Stimulated activated CD8-positive, alpha-beta memory T cell treated with anti-CD3 and anti-CD28 coated beads, Interleukin-7, amount 100 ng/mL, for 4 hours (primary cell): ENCODE measurements around the gene GPATCH4.
A peak's percentile ranks its signal among the peaks of the same experiment; 100 is the strongest.
"Not testable (repeated sequence)": the region's sequence is repeated elsewhere in the genome, so short reads cannot be mapped to it uniquely, and the experiment has no call there.

ENCODE experiments used
- DNase-seq, 2 donors: peaks; one replicate each; pipeline ENCODE4 v3.0.0-alpha.2; 2020; ENCODE audit warnings: low read depth in 2 of 2

Gene GPATCH4

DNA sequence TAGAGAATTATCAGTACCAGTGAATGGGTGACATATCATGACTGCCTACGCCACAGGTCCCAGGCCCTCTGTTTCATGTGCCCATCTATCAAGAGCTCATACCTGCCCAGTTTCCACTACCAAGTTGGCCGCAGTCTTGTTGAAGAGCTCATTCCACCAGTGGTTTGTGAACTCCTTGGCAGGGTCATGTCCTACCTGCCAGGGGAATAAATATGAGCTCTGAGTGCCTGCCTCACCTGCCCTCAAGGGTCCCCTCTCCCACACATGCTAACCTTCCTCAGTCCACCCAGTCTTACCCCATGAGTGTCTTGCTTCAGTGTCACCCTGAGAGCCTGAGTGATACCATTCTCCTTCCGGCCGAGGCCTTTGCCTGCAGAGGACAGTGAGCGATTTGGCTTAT is 3.2 kb downstream of the GPATCH4 start:
- no peak for DNase-seq

DNA sequence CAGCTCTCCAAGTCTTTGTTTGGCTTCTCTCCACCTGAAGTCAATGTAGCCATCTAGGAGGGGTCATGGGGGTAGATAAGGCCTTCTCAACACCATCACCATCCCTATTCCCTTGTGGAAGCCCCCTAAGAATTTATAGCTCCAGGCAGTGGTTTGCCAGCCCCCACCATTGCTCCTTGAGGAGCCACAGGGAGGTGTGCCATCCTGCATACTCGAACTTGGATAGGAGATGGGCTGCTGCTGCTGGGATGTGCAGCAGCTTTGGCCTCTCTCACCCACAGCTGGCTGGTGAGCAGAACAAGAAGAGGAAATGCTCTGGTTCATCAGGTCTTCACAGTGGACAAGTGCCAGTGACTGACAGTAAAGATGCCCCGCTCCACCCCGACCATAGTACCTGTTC is 4.9 kb downstream of the GPATCH4 start:
- DNase-seq: no peak

GRCh38 chr1:156595016-156595415 is 6.3 kb downstream of the GPATCH4 start:
- no peak for DNase-seq

DNA sequence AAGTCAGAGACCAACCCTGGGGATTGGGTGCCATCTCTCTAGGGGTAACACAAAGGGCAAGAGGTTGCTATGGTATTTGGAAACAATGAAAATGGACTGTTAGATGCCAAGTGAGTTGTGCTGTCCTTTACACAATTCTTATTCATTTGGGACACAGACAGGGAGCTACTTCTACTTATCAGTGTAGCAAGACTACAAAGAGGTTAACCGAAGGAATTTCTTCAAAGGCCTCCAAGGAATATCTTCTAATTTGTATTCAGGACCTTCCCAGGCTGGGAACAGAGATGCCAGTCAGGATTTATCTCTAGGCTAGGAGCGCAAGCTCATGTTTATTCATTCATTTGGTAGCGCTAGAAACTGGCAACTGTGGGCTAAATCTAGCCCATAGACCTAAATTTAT is 7.1 kb downstream of the GPATCH4 start:
- DNase-seq: no peak

GRCh38 chr1:156593661-156593989 is 7.7 kb downstream of the GPATCH4 start:
- no peak for DNase-seq

- no peak for DNase-seq
Measured at GRCh38 chr1:156592910-156593660, 8.2 kb downstream of the GPATCH4 start.

DNA sequence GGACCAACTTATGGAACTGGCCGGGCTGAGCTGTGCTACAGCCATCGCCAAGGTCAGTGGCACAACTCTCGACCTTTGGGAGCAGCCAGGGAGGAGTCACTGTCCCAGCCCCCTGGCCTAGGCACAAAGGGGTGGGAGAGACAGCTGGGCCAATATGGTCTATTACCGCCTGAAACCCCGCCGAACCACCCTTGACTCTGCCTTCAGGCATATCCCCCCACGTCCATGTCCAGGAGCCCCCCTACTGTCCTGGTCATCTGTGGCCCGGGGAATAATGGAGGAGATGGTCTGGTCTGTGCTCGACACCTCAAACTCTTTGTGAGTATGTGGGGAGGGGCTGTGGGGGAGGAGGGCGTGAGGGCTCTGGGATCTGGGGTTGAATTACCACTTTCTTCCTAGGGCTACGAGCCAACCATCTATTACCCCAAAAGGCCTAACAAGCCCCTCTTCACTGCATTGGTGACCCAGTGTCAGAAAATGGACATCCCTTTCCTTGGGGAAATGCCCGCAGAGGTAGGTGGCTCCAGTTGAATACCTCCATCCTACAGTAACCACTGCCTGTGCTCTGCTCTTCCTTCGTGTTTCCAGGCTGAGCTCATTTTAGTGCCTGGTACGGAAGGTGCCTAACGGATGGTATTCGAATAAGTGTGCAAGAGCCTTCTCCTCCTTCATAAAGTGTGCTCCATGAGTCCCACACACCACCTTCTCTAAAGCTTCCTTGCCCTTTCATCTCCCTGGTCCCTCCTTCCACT is 8.9 kb downstream of the GPATCH4 start:
- no peak for DNase-seq

DNA sequence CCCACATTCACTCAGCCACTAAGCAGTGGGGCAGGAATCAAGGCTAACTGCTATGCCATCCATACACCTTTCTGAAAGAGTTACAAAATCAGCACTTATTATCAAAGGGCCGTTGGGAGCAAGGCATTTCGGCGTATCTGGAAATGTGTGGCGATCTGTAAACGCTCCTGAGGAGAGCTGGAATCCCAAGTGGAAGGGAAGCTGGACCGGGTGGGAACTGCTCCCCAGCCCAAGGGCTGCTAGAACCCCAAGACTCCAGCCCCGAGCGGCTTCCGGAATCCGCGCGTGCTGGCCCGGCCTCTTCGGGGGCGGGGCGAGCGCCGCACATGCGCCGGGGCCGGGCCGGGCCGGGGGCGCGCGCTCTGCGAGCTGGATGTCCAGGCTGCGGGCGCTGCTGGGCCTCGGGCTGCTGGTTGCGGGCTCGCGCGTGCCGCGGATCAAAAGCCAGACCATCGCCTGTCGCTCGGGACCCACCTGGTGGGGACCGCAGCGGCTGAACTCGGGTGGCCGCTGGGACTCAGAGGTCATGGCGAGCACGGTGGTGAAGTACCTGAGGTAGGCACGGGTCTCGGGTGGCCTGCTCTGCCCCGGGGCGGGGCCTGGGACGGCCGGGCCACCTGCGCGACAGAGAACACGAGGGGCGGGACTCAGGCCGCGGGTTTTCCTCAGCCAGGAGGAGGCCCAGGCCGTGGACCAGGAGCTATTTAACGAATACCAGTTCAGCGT is 9.7 kb downstream of the GPATCH4 start, which contains the start of gene NAXE:
TSS of gene NAXE (plus strand) at position 345 of the 726 bp plus-strand sequence. CDS start at position 374, 29 bp downstream.
- DNase-seq: peak in 1 of 2 donors; percentile 62

DNA sequence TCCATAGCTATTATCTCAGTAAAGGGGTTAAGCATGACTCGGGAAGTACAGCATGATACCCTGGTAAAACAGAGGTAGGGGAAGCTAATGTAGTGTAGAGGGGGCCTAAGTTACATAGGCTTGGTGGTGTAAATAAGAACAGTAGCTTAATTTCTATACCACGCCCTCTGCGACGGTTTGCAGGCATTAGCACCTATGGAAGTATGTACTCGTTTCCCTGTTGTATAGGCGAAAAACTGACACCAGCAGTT is 10.2 kb downstream of the GPATCH4 start:
- no peak for DNase-seq

DNA sequence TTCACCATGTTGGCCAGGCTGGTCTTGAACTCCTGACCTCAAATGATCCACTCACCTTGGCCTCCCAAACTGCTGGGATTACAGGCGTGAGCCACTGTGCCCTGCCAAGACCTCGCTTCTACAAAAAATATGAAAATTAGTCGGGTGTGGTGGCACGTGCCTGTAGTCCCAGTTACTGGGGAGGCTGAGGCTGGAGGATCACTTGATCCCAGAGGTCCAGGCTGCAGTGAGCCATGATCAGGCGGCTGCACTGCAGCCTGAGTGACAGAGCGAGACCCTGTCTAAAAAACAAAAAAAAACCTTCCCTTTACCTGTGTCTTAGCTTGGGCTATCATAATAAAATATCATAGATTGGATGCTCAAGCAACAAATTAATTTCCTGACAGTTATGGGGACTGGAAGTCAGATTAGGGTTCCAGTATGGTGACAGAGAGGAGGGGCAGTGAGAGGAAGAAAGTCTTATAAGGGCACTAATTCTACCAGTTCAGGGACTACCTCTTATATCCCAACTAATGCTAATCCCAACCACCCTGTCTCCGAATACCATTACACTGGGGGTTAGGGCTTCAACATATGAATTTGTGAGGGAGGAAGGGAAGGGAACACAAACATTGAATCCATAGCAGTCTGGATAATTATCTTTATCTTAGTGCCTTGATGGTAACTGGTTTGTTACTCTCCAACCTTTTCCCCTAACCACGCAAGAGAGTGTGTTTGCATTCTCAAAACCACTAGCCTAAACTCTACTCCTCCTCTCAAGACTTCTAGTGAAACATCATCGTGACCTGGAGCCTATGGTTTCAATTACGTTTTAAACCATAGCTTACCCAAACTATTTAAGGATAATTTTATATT is 10.7 kb downstream of the GPATCH4 start:
- no peak for DNase-seq

DNA sequence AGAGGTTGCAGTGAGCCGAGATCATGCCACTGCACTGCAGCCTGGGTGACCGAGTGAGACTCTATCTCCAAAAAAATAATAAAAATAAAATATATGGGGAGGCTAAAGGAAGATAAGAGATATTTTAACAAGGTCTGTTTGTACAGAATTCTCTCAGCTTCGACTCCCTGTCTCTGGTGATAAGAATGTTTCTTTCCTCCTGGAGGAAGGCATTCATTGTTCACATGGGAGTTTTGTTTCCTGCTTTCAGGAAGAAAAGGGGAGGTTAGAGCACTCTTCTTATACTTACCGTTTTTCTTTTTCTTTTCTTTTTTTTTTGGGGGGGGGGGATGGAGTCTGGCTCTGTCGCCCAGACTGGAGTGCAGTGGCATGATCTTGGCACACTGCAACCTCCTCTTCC is 11.7 kb downstream of the GPATCH4 start:
- DNase-seq: no peak

GRCh38 chr1:156587927-156588326 is 13.4 kb downstream of the GPATCH4 start:
- not testable (repeated sequence) for DNase-seq

GRCh38 chr1:156586892-156587477 is 14.3 kb downstream of the GPATCH4 start:
- DNase-seq: no peak

- DNase-seq: no peak
Measured at GRCh38 chr1:156586323-156586722, 15.0 kb downstream of the GPATCH4 start.

DNA sequence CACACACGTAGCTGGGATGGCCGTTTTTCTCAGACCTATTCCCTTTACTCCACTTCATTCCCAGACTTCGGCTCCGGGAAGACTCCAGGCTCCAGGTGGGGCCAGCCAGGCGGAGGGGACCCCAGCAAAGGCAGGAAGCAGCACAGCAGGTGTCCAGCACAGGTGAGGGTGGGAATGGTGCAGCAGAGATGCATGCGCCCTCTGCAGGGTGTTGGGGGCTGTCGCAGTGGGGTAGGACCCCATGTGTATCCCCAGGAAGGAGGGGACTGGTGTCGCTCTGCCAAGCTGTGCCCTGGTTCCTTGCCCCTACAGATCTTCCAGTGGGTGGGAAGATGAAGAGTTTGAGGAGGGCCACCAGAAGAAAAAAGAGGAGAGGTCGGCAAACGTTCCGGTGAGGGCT is 16.5 kb downstream of the GPATCH4 start:
- no peak for DNase-seq

GRCh38 chr1:156583821-156584622 is 17.3 kb downstream of the GPATCH4 start:
- DNase-seq: peak; percentile 47 to 64

DNA sequence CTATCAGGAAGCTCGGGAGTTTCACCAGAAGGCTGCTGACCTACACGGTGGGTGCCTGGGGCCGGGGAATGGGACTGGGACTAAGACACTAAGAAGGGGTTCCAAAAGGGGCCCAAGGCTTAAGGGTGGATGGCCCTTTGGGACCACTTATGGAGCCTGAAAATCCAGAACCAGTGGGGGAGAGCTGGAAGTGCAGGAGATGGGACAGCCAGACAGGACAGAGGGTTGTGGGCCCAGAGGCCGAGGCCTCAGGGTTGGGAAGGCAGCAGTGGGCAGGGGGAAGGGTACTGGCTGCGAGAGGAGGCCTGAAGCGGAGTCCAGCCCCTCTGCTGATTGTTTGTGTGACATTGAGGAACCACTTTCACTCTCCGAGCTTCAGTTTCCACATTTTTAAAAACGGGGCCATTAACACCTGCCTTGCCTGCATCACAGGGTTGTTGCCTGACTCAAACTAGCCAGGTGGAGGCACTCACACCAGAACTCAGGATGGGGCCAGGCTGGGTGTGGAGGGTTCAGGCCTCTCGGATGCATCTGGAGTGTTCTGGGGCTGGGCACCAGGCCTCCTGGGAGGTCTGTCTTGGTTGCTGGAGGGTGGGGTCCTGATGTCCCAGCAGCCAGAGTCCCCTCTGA is 18.8 kb downstream of the GPATCH4 start:
- DNase-seq: no peak

DNA sequence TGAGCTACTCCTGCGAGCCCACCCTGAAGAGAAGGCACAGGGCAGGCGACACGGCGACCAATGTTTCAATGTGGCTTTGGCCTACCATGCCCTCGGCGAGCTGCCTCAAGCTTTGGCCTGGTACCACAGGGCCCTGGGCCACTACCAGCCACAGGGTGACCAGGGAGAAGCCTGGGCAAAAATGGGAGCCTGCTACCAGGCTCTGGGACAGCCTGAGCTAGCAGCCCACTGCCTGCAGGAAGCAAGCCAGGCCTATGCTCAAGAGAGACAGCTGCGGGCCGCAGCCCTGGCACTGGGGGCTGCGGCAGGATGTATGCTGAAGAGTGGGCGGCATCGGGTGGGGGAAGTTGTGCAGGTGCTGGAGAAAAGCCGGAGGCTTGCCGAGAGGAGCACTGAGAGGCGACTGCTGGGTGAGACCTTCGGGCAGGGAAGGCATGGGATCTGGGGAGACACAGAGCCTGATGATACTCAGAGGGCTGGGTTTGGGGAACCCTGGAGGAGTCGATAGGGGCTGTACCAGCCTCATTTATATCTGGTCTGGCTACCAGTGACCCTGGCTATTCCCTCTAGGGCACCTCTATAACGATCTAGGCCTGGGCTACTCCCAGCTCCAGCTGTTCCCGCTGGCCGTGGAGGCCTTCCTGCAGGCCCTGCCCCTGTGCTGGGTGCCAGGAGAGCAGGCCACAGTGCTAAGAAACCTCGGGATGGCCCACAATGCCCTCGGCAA is 19.5 kb downstream of the GPATCH4 start:
- DNase-seq: peak in 1 of 2 donors; percentile 57

DNA sequence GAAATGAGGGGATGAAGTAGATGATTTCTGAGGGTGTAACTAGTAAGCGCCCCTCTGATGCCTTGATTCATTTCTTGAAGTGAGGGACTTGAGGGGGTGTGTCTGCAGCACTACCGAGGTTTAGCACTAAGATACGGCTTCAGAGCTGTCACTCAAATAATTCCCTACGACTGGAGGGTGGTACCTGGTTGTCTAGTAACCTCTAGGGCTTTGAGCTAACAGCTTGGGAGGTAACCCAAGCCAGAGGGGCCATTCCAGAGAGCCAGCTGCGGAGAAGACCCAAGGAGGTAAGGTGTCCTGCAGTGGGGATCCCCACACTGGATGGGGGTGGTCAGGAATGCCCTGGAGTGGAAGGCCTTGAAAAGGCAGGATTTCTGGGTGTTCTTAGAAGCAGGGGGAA is 21.8 kb downstream of the GPATCH4 start, which contains the start of gene TTC24:
TSS of gene TTC24 (plus strand) at position 252 of the 400 bp plus-strand sequence. CDS start 1,642 bp downstream, outside the sequence.
- DNase-seq: no peak
